WTC11 (cell line): ENCODE results near the gene AP4M1. TPM values are rescaled to one million over a fixed set of nuclear protein-coding genes. Genes with fewer than 3 reads are reported as not detected.

ENCODE experiments used
- ATAC-seq: fragments of 200-7000 bp; cut with Tn5 transposase; 2 replicates; pipeline ENCODE4 v1.10.0; 2021; ENCODE audit warnings: mild to moderate bottlenecking, moderate library complexity
- CTCF ChIA-PET: fragments of 300-600 bp; sonication (Branson Sonifier 250); formaldehyde crosslinking; loops from one replicate; lab custom pipeline; 2021; ENCODE audit warnings: antibody characterized with exemption; lab: Charles Lee
- POLR2A ChIA-PET: fragments of 350-600 bp; sonication (Branson Sonifier 250); formaldehyde crosslinking; loops from one replicate; lab custom pipeline; 2021; ENCODE audit warnings: antibody characterized with exemption; lab: Charles Lee
- DNase-seq: peaks from one replicate; pipeline ENCODE4 v3.0.0; 2021; ENCODE audit warnings: low spot score
- H3K27ac Mint-ChIP-seq: 2 replicates; pipeline ENCODE4 v1.8.0; 2021; ENCODE audit warnings: mixed read lengths
- H3K27me3 Mint-ChIP-seq: 2 replicates; pipeline ENCODE4 v1.8.0; 2021; ENCODE audit warnings: low read depth, mild to moderate bottlenecking, moderate library complexity, mixed read lengths
- H3K36me3 Mint-ChIP-seq: 2 replicates; pipeline ENCODE4 v1.8.0; 2021; ENCODE audit warnings: mixed read lengths
- H3K4me1 Mint-ChIP-seq: 2 replicates; pipeline ENCODE4 v1.8.0; 2022; ENCODE audit warnings: mixed read lengths
- H3K4me3 Mint-ChIP-seq: 2 replicates; pipeline ENCODE4 v1.8.0; 2021; ENCODE audit warnings: mild to moderate bottlenecking, moderate library complexity, mixed read lengths
- H3K9me3 Mint-ChIP-seq: 2 replicates; pipeline ENCODE4 v1.8.0; 2021; ENCODE audit warnings: mixed read lengths
- AFF4 ChIP-seq: sonication (generic); formaldehyde crosslinking; IDR thresholded peaks from 2 replicates; pipeline ENCODE4 v1.8.1; 2023; ENCODE audit warnings: mild to moderate bottlenecking, missing genetic modification reagents, borderline replicate concordance
- ATF1 ChIP-seq: sonication (generic); formaldehyde crosslinking; IDR thresholded peaks from 2 replicates; pipeline ENCODE4 v1.8.1; 2023; ENCODE audit warnings: mild to moderate bottlenecking, moderate library complexity, missing genetic modification reagents
- EMX1 ChIP-seq: fragments of 250-450 bp; sonication (Bioruptor Pico); IDR thresholded peaks from 2 replicates; pipeline ENCODE4 v1.8.0; 2021; ENCODE audit warnings: mild to moderate bottlenecking
- ETV6 ChIP-seq: sonication (generic); formaldehyde crosslinking; IDR thresholded peaks from 2 replicates; pipeline ENCODE4 v1.8.1; 2022; ENCODE audit warnings: mild to moderate bottlenecking, missing genetic modification reagents
- FOXK1 ChIP-seq: sonication (generic); formaldehyde crosslinking; IDR thresholded peaks from 2 replicates; pipeline ENCODE4 v1.8.0; 2022; ENCODE audit warnings: mild to moderate bottlenecking, moderate library complexity, missing genetic modification reagents
- FOXP1 ChIP-seq: sonication (generic); formaldehyde crosslinking; IDR thresholded peaks from 2 replicates; pipeline ENCODE4 v1.8.0; 2022; ENCODE audit warnings: missing genetic modification reagents, mild to moderate bottlenecking, moderate library complexity, borderline replicate concordance
- FOXP4 ChIP-seq: sonication (generic); formaldehyde crosslinking; IDR thresholded peaks from 2 replicates; pipeline ENCODE4 v1.8.0; 2022; ENCODE audit warnings: mild to moderate bottlenecking, missing genetic modification reagents
- GTF2I ChIP-seq: fragments of 250-450 bp; sonication (Bioruptor Pico); conservative IDR thresholded peaks from 2 replicates; pipeline ENCODE4 v1.4.0; 2021; ENCODE audit warnings: mild to moderate bottlenecking
- JAZF1 ChIP-seq: fragments of 250-450 bp; sonication (Bioruptor Pico); IDR thresholded peaks from 2 replicates; pipeline ENCODE4 v1.9.0; 2021; ENCODE audit warnings: moderate library complexity, mild to moderate bottlenecking, inconsistent platforms
- MXD4 ChIP-seq: fragments of 250-450 bp; sonication (Bioruptor Pico); IDR thresholded peaks from 2 replicates; pipeline ENCODE4 v1.8.0; 2021; ENCODE audit warnings: mild to moderate bottlenecking, moderate library complexity, borderline replicate concordance
- NR3C1 ChIP-seq: sonication (generic); formaldehyde crosslinking; conservative IDR thresholded peaks from 2 replicates; pipeline ENCODE4 v1.8.1; 2023; ENCODE audit warnings: low read depth, mild to moderate bottlenecking, missing genetic modification reagents
- PRDM15 ChIP-seq: sonication (generic); formaldehyde crosslinking; IDR thresholded peaks from 2 replicates; pipeline ENCODE4 v1.8.0; 2022; ENCODE audit warnings: missing genetic modification reagents
- PRRX2 ChIP-seq: fragments of 250-450 bp; sonication (Bioruptor Pico); IDR thresholded peaks from 2 replicates; pipeline ENCODE4 v1.8.0; 2021; ENCODE audit warnings: mild to moderate bottlenecking
- TCF7 ChIP-seq: sonication (generic); formaldehyde crosslinking; IDR thresholded peaks from 2 replicates; pipeline ENCODE4 v1.8.0; 2022; ENCODE audit warnings: mild to moderate bottlenecking, low read depth, missing genetic modification reagents, moderate library complexity
- TP53 ChIP-seq: sonication (generic); formaldehyde crosslinking; IDR thresholded peaks from 2 replicates; pipeline ENCODE4 v1.8.1; 2023; ENCODE audit warnings: mild to moderate bottlenecking, missing genetic modification reagents
- ZNF121 ChIP-seq: sonication (generic); formaldehyde crosslinking; IDR thresholded peaks from 2 replicates; pipeline ENCODE4 v1.8.0; 2023; ENCODE audit warnings: missing genetic modification reagents
- ZNF532 ChIP-seq: fragments of 250-450 bp; sonication (Bioruptor Pico); IDR thresholded peaks from 2 replicates; pipeline ENCODE4 v1.9.0; 2021; ENCODE audit warnings: mild to moderate bottlenecking, borderline replicate concordance
- total RNA-seq: library from RNA; stranded (reverse); gene quantifications from 3 replicates; pipeline ENCODE4 v1.2.3, GENCODE V29; 2021

Gene AP4M1
- total RNA-seq, 1 experiment from 2014 or later: 18.0 TPM

GRCh38 chr7:100088621-100089457 lies 12.6 kb upstream of the AP4M1 start, which contains the start of gene COPS6 (continued):
- TF ChIP-seq GTF2I (no peak), ZNF121 (CRISPR knock-in tag) (no peak), FOXP1 (CRISPR knock-in tag) (peak; percentile 91; the same call in 1 of the 2 replicates), TCF7 (no peak), FOXK1 (CRISPR knock-in tag) (peak; percentile 89), PRDM15 (CRISPR knock-in tag) (peak; percentile 57), AFF4 (CRISPR knock-in tag) (0 out of 2 replicates have a peak, but pooled peaks have one; percentile 75), MXD4 (CRISPR knock-in tag) (no peak)

GRCh38 chr7:100089458-100090196 lies 11.8 kb upstream of the AP4M1 start:
- POLR2A ChIA-PET: interaction anchor here (0.6 to 6.2 kb wide), 2 partner anchors 11 to 144 kb away, joined by 6 to 41 read pairs; partner anchors contain the start of genes AP4M1 and MCM7
- no peak for DNase-seq
- CTCF ChIA-PET: interaction anchor here (1.4 to 1.8 kb wide), 3 partner anchors 12 to 176 kb away, joined by 3 to 7 read pairs (median 4); partner anchors contain the start of genes AP4M1 and MCM7
- TF ChIP-seq ETV6 (CRISPR knock-in tag) (no peak), FOXP4 (CRISPR knock-in tag) (no peak), EMX1 (CRISPR knock-in tag) (no peak), PRRX2 (CRISPR knock-in tag) (no peak), NR3C1 (CRISPR knock-in tag) (no peak), JAZF1 (no peak), ATF1 (no peak), TP53 (no peak), ZNF532 (no peak)

More at GRCh38 chr7:100089458-100090196, 11.8 kb upstream of the AP4M1 start:
- no peaks in the 10 kb centered on the region; the same call in 1 of the 2 replicates for H3K27me3 Mint-ChIP-seq
- H3K4me3 Mint-ChIP-seq: peak overlapping the region; percentile 93
- H3K36me3 Mint-ChIP-seq: peaks cover 44% of the 10 kb centered on the region
- no peaks in the 10 kb centered on the region for H3K9me3 Mint-ChIP-seq
- H3K27ac Mint-ChIP-seq: peak overlapping the region; percentile 78
- no peak for ATAC-seq
- peaks cover 11% of the 10 kb centered on the region for H3K4me1 Mint-ChIP-seq
